Caki2 (cell line): Measurements from ENCODE around the gene RBM20. TPM values are rescaled to one million over a fixed set of nuclear protein-coding genes. Genes with fewer than 3 reads are reported as not detected.
"Not testable (repeated sequence)": the region's sequence is repeated elsewhere in the genome, so short reads cannot be mapped to it uniquely, and the experiment has no call there.

ENCODE experiments used
- DNase-seq: peaks from one replicate; pipeline ENCODE4 v3.0.0-alpha.2; 2015; ENCODE audit warnings: low read depth
- in situ Hi-C: cut with HindIII; loops from 2 replicates; pipeline ENCODE4 v1.10.0; 2016; ENCODE audit warnings: low sequenced_read_pairs, low pct_unique_long_range_greater_than_20kb, mixed read lengths
- total RNA-seq: library from RNA; depleted of rRNA; stranded (reverse); fragments of >200 nt; shearing (Covaris generic); gene quantifications from 2 replicates; pipeline ENCODE4 v1.2.3, GENCODE V29; 2014; ENCODE audit warnings: low replicate concordance

RBM20 gene
- total RNA-seq, 1 experiment from 2014 or later = 7.7 TPM

DNA sequence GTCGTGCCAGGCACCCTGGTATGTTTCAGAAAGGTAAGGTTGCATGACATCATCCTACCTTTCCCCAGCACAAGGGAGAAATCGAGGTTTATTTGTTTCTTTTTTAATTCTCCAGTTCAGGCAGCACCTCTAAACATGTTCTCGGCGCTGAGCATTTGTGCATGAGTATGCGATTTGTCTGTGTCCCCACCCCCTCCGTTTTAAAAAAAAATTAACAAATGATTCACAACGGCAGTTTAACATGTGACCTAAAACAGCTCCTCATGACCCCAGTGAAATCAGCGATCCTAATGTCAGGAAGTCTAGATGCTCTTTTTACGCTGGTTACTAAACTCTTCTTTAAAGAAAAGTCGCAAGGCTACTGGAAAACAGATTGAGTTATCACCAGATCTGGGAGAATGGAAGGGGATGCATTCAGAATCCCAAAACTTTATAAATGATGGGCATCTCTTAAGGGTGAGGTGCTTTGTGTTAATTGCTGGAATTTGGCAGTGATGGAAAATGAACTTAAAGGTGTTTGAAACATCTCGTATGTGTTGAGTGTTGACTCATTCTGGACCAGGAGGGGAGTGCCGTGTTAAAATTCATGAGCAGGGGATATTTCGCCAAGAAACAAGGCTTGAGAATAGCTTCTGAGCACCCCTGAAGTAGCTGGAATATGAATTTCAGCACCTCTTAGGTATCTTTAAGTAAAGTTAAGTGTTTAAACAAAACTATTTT, 120.8 kb downstream of the RBM20 start:
- DNase-seq = peak; percentile 91
- in situ Hi-C loops = no loop called here

DNA sequence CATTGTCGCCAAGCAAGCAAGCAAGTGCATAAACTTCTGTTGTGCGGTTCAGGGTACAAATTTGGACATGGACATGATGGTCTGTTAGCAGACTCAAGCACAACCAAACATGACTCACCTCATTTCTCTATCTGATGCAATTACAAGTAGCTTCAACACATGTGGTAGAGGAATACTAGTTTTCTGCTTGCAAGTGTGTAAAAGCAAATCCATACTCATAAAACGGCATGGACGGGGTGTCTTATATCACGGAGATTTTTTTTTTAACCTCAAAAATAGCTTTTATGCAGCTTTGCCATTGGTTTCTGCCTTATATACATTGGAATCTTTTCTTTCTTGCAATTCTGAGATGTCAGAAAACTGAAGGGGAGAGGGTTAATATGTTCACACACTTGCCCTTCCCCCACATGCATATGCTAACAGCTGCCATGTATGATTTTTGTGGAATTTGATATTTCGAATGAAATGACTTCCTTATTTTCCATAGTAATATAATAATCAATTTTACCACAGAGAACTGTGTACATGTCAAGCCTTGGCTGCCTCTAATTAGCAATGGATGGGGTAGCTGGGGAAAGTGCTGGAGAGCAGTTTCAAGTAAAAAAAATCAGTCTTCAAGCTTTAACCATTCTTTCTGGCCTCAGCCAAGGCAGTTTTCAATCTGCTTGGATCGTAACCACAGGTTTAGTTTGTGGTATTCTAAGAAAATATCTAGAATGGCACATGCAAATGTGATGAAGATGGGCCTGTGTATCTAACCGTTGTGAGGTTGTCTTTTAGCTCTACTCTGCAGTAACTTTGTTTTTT, 121.6 kb downstream of the RBM20 start:
- DNase-seq = peak; percentile 65
- in situ Hi-C loops = no loop called here

DNA sequence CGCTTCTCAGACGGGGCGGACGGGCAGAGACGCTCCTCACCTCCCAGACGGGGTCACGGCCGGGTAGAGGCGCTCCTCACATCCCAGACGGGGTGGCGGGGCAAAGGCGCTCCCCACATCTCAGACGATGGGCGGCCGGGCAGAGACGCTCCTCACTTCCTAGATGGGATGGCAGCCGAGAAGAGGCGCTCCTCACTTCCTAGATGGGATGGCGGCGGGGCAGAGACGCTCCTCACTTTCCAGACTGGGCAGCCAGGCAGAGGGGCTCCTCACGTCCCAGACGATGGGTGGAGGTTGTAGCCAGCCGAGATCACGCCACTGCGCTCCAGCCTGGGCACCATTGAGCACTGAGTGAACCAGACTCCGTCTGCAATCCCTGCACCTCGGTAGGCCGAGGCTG, 123.5 kb downstream of the RBM20 start:
- DNase-seq, in situ Hi-C loops: not testable (repeated sequence)

DNA sequence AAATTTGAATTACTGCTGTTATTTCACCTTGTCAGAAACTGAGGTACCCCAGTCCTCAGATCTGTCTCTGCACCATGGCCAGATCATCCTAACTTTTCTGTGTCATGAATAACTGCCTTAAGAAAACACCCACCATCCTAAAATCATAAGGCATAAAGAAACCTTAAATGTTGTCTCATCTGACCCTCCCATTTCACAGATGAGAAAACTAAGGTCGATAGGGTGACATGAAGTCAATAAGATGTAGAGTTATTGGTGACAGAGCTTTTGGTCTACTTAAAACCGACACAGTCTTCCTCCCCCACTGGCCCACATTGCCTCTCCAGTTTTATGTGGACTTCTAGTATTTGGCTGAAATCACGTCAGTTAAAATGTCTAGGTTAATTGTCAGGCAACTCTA, 126.1 kb downstream of the RBM20 start:
- no peak for DNase-seq
- in situ Hi-C loops = no loop called here

DNA sequence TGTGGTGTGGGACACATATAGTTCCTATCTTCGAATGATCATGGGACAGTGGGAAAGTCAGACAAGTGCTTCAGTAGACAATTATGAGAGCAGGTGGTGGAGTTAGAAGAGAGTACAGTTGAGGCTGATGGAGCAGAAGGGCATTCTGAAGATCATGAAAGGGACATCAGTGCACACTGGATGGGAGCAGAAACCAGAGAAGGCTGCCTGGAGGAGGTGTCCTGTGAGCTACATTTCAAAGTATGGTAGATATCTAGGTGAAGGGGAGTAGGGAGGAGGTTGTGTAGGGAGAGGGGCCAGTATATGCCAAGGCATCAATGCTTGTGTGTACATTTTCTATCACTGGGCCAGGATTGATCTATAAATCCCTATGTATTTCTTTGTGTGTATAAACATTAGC, 127.3 kb downstream of the RBM20 start:
- in situ Hi-C loops = no loop called here
- DNase-seq = no peak

DNA sequence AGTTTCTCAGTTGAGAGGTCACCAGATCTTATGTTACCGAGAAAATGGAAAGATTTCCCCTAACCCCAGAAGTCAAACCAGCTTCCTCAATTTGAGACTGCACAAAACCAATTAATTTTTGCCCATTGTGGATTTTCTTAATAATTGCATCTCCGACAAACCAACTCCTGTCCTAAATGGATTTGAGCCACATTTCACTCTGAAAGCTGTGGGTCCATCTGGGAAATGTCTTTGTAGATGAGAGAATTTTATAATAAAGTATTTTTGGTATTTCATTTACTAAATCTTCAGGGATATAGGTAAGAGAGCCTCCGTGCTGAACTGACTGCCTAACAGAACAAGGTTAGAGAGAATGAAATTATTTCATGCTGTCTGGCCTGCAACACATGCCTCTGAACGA, 127.9 kb downstream of the RBM20 start:
- in situ Hi-C loops = no loop called here
- DNase-seq = no peak

DNA sequence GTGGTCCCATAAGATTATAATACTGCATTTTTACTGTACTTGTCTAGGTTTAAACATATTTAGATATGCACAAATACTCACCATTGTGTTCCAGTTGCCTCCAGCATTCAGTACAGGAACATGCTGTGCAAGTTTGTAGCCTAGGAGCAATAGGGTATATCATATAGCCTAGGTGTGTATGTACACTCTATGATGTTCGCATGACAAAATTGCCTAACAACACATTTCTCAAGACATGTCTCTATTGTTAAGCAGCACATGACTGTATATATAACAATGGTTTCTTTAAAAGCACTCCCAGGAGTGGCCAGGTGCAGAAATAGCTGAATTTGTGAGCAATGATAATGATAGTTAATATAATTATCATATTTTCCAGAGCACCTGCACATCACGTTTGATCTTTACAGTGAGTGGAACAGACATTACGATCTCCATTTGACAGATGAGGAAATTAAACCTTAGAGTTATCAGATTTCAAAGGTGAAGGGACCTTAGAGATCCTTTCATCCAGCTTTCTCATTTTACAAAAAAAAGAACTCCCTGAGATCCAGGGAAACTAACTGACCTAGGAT, 128.4 kb downstream of the RBM20 start:
- DNase-seq = no peak
- in situ Hi-C loops = no loop called here

DNA sequence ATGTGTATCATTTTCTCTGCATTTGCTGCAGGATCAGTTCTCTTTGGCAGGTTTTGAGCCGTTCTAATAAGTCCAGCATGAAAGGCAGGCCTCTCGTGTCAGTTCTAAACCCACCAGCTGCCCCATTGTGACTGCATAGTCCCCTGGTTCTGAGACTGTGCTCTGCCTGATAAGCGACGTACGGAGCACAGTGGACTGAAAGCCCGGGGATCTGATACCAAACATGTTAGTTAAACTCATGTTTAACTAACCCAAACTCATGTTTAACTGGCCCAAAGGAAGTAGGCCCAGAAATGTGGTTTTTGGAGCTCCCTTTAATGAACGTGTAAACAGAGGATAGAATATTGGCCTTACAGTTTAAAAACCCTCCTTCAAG, 129.5 kb downstream of the RBM20 start:
- in situ Hi-C loops = no loop called here

DNA sequence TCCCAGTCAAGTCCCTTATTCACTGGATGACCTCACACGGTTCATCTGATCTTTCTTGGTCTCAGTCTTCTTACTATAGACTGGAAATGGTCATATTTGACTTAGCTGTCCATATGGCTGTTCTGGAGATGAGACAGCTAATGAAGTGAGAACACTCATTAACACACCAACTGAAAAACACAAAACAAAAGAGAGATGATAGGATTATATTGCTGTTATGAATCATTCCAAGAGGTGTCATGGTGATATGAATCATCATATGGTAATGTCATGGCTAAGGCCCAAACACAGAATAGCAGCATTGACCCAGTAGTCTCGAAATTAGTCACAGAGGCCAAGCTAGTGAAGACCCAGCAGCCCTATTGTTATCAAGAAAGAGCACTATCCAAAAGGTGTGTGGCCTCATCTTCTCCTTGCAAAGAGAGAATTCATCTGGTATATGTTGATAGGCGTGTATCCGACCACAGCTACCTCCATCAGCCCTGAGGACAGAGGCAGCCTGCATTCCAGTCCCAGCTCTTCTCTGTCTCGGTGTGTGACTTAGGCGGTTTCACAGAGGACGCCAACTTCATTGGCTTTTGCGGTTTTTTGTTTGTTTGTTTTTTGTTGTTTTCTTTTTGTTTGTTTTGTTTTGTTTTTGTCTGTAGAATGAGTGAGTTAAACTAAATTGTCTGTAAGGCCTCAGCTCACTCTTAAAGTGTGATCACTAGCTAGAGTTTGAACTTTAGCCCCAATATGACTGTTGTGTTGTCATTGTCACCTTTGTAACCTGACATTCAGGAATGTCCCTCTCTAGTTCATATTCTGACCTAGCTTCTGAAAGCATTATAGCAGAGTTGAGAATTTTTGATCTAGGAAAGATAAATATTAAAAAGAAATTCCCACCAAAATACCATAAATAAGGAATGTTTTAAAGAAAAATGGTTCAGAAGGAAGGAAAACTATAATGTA, 130.2 kb downstream of the RBM20 start:
- in situ Hi-C loops = no loop called here
- peak; percentile 83 for DNase-seq

More for the DNA sequence above, 129.5 kb downstream of the RBM20 start:
- no peak for DNase-seq

DNA sequence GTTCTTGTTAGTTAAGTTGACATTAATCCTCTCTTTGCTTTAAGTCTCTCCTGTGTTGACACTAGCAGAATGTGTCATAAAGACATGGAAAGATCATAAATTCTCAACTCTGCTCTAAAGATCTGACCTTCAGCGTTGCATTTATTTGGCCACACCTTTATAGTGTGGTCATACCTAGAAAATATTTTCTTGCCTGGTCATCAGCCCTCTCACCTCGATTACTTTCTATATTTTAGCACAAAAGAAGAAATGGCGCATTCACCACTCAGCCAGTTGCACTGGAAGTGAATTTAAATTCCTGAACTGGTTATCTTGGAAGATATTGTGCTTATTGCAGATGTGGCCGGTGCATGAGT, 130.9 kb downstream of the RBM20 start:
- DNase-seq = peak; percentile 54
- in situ Hi-C loops = no loop called here

DNA sequence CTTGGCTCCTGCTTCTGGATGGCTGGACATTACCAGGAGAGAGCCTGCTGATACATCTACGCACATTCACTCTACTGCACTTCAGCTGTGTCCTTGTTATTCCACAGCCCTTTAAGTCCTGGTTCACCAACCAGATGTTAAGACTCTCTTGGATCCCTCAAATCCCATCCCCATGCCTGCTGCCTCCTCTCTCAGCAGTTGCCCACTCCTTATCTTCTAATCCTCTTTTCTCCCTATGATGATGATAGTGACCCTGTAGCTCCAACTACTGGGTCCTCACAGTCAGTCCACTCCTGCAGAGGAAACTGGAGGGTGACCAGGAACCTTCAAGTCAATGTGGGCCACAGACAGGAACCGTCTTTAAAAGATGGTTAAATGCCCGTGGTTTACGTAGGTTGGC, 131.3 kb downstream of the RBM20 start:
- in situ Hi-C loops = no loop called here
- DNase-seq = no peak

DNA sequence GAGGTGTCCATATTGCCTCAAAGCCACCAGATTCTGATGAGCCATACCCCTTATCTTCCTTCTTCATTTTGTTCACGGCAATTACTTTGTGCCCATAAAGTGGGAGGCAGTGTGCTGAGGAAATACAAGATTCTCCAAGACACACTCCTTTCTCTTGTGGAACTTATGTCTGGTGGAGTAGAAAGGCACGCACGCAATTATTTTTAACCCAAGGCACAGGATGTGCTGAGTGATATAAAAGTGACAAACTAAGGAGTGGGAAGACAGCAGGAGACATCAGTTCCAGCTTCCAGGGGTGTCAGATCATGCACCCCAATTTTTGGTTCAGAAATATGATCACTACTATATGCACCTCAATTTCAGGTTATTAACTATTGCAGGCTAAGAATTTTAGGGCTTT, 132.9 kb downstream of the RBM20 start:
- in situ Hi-C loops = no loop called here
- no peak for DNase-seq

DNA sequence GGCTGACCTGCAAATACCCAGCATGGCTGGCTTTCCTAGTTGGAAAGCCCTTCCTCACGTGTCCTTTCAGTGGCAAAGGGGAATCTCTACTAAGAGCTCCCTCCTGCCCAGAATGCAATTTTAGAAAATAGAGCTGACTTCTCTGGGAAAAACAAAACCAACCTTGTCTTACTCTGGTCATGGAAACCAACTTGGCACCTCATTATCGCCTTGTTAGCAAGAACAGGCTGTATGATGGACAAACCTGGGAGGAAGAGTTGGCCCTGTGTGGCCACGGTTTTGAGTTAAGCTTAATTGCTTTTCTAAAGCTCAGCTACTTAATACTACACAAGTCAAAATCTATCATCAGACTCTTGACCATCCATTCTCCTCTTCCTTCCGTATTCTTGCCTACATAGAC, 133.5 kb downstream of the RBM20 start:
- no peak for DNase-seq
- in situ Hi-C loops = no loop called here

DNA sequence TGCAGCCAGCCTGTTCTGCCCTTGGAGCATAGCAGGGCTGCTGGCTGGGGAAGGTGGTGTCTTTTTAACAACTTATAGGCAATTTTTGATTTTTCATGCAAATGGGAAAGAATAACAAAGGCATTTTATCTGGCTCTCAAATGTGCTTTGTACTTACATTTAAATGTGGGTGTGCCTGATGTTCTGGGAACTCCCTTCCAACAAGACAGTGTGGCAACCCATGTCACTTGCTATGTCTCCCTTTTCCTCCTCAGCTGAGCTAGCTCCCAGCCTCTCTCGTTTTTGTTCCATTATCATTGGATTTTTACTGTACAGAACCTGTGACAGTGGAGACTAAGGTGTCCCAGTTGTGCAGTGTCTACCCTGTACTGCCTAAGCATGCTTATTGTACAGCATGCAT, 134.1 kb downstream of the RBM20 start:
- in situ Hi-C loops = no loop called here
- DNase-seq = no peak

DNA sequence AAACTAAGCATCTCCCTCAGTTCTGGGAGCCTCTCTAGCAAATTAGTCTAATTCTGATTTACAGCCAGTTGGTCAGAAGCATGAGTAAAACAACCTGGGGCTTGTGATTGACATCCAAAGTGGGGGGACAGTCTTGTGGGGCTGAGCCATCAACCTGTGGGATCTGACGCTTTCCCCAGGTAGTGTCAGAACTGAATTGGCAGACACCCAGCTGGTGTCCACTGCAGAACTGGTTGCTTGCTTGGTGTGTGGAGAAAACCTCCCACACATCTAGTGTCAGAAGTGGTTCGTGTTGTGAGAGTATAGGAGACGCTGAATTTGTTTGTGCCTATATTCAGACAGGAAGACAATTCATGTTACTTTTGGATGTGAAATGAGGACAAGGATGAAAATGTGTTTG, 135.4 kb downstream of the RBM20 start:
- in situ Hi-C loops = no loop called here

DNA sequence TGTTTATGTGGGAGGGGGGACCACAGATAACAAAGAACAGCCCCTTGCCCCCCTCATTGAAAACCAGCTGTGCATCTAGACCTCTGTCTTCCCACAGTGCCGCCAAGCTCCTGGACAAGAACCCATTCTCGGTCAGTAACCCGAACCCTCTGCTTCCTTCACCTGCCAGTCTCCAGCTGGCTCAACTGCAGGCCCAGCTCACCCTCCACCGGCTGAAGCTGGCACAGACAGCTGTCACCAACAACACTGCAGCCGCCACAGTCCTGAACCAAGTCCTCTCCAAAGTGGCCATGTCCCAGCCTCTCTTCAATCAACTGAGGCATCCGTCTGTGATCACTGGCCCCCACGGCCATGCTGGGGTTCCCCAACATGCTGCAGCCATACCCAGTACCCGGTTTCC, 136.6 kb downstream of the RBM20 start:
- in situ Hi-C loops = no loop called here
- DNase-seq = no peak

More for the DNA sequence above, 135.4 kb downstream of the RBM20 start:
- no peak for DNase-seq

DNA sequence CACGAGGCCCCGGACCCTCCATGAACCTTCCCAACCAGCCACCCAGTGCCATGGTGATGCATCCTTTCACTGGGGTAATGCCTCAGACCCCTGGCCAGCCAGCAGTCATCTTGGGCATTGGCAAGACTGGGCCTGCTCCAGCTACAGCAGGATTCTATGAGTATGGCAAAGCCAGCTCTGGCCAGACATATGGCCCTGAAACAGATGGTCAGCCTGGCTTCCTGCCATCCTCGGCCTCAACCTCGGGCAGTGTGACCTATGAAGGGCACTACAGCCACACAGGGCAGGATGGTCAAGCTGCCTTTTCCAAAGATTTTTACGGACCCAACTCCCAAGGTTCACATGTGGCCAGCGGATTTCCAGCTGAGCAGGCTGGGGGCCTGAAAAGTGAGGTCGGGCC, 137.0 kb downstream of the RBM20 start:
- no peak for DNase-seq
- in situ Hi-C loops = no loop called here

DNA sequence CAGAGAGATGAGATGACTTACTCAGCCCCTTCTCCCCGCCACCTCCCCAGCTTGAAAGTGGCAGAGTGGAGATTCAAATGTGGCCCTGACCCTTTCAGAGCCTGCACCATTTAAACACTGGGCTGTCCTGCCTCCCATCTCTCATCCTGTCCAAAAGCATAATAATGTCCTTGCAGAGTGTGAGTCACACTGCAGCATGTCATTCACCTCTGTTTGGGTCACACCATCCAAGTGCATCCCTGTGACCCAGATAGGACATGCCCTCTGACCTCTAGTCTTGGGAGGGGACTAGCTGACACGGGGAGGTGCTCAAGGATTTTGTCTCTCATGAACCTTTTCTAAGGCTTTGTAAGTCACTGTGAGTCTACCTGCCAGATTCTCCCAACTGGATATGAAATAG, 138.5 kb downstream of the RBM20 start:
- in situ Hi-C loops = no loop called here

More for the DNA sequence above, 138.5 kb downstream of the RBM20 start:
- no peak for DNase-seq
